ENCODE results near the gene EFNA5. TPM values are rescaled to one million over a fixed set of nuclear protein-coding genes. Genes with fewer than 3 reads are reported as not detected.

EFNA5 gene
- polyA plus RNA-seq, 3 donors, result 0.01 TPM; not detected in 2

- H3K27ac Mint-ChIP-seq, result peak overlapping the region in 1 of 7 donors; percentile 30
- H3K9me3 ChIP-seq (replicated peaks in 1 of 2; ENCODE audit: control insufficient read depth in 1 of 2, insufficient read depth in 1 of 2, low read length in 2 of 2), result no peaks in the 10 kb centered on the region
- DNase-seq, result no peak
- H3K4me1 ChIP-seq (ENCODE audit: control insufficient read depth in 1 of 2, insufficient read depth in 2 of 2, low read length in 2 of 2), result peaks cover 14 to 23% of the 10 kb centered on the region in 2 donors
- no peaks in the 10 kb centered on the region for H3K36me3 ChIP-seq (replicated peaks in 1 of 2; ENCODE audit: control insufficient read depth in 1 of 2, insufficient read depth in 2 of 2, low read length in 2 of 2)
- H3K4me1 Mint-ChIP-seq, result peaks cover 22% of the 10 kb centered on the region
- no peaks in the 10 kb centered on the region for H3K27me3 ChIP-seq (ENCODE audit: control insufficient read depth in 2 of 2, insufficient read depth in 2 of 2, low read length in 2 of 2)
- H3K9ac ChIP-seq (ENCODE audit: insufficient read depth, low read length, poor library complexity, severe bottlenecking), result no peak overlapping the region
- intact Hi-C loops (cut with micrococcal nuclease), result no loop called here
- no peaks in the 10 kb centered on the region for H3K36me3 Mint-ChIP-seq
- no peak overlapping the region for H3K4me3 Mint-ChIP-seq
- no peak for TF ChIP-seq CTCF (IDR thresholded peaks at IDR 0.05)
- no peak overlapping the region for H3K4me3 ChIP-seq (replicated peaks in 1 of 3; ENCODE audit: low read depth in 2 of 3, low read length in 3 of 3)
- no peak overlapping the region for H3K4me2 ChIP-seq (replicated peaks; ENCODE audit: extremely low read depth, low read length, poor library complexity, severe bottlenecking)
- H4K20me1 ChIP-seq (ENCODE audit: insufficient read depth, low read length), result no peaks in the 10 kb centered on the region
- H2AFZ ChIP-seq (ENCODE audit: insufficient read depth, low read depth, low read length, poor library complexity, severe bottlenecking), result no peak overlapping the region
- no peak overlapping the region for H3K27ac ChIP-seq (ENCODE audit: low read depth in 1 of 2, low read length in 2 of 2)
- peaks cover 0 to 2% (median 0%) of the 10 kb centered on the region in 7 donors for H3K9me3 Mint-ChIP-seq
- H3K27me3 Mint-ChIP-seq (ENCODE audit: low read depth in 3 of 3), result peaks cover 0 to 4% (median 0%) of the 10 kb centered on the region in 3 donors
- no peaks in the 10 kb centered on the region for H3K79me2 ChIP-seq (ENCODE audit: insufficient read depth, low read length)
- WGBS (ENCODE audit: insufficient coverage), result 100% methylated on average over 1 of the region's 10 CpGs
Observed at GRCh38 chr5:107466233-107466769, 204.4 kb downstream of the EFNA5 start.

GRCh38 chr5:107464876-107465275 lies 205.9 kb downstream of the EFNA5 start:
- Mint-ChIP-seq H3K9me3 (no peaks in the 10 kb centered on the region), H3K4me1 (peaks cover 12% of the 10 kb centered on the region), H3K36me3 (no peaks in the 10 kb centered on the region), H3K27ac (no peak overlapping the region), H3K27me3 (ENCODE audit: low read depth in 3 of 3) (peaks cover 0 to 5% (median 0%) of the 10 kb centered on the region in 3 donors), H3K4me3 (no peak overlapping the region)
- TF ChIP-seq CTCF (IDR thresholded peaks at IDR 0.05), result no peak
- H3K4me1 ChIP-seq (ENCODE audit: control insufficient read depth in 1 of 2, insufficient read depth in 2 of 2, low read length in 2 of 2), result peaks cover 10 to 14% of the 10 kb centered on the region in 2 donors
- no peaks in the 10 kb centered on the region for H3K36me3 ChIP-seq (replicated peaks in 1 of 2; ENCODE audit: control insufficient read depth in 1 of 2, insufficient read depth in 2 of 2, low read length in 2 of 2)
- no peaks in the 10 kb centered on the region for H4K20me1 ChIP-seq (ENCODE audit: insufficient read depth, low read length)
- H3K9me3 ChIP-seq (replicated peaks in 1 of 2; ENCODE audit: control insufficient read depth in 1 of 2, insufficient read depth in 1 of 2, low read length in 2 of 2), result no peaks in the 10 kb centered on the region
- H2AFZ ChIP-seq (ENCODE audit: insufficient read depth, low read depth, low read length, poor library complexity, severe bottlenecking), result no peak overlapping the region
- WGBS (ENCODE audit: insufficient coverage), result no CpG with 5 or more reads among the region's 8 CpGs
- H3K27ac ChIP-seq (ENCODE audit: low read depth in 1 of 2, low read length in 2 of 2), result no peak overlapping the region
- no peaks in the 10 kb centered on the region for H3K27me3 ChIP-seq (ENCODE audit: control insufficient read depth in 2 of 2, insufficient read depth in 2 of 2, low read length in 2 of 2)
- H3K79me2 ChIP-seq (ENCODE audit: insufficient read depth, low read length), result no peaks in the 10 kb centered on the region
- H3K9ac ChIP-seq (ENCODE audit: insufficient read depth, low read length, poor library complexity, severe bottlenecking), result no peak overlapping the region
- H3K4me2 ChIP-seq (replicated peaks; ENCODE audit: extremely low read depth, low read length, poor library complexity, severe bottlenecking), result no peak overlapping the region
- intact Hi-C loops (cut with micrococcal nuclease), result no loop called here
- no peak overlapping the region for H3K4me3 ChIP-seq (replicated peaks in 1 of 3; ENCODE audit: low read depth in 2 of 3, low read length in 3 of 3)
- no peak for DNase-seq

Data from CD14-positive monocyte (primary cell).